CD4-positive, alpha-beta T cell treated with Interleukin-17A for 1 hour (primary cell): ENCODE data around the gene ASH1L.
"Not testable (repeated sequence)": the region's sequence is repeated elsewhere in the genome, so short reads cannot be mapped to it uniquely, and the experiment has no call there.

Experiments
- DNase-seq: peaks from one replicate; pipeline ENCODE4 v3.0.0-alpha.2; 2020

The ASH1L gene

GRCh38 chr1:155300553-155301329 is 261.9 kb downstream of the ASH1L start:
- no peak for DNase-seq

GRCh38 chr1:155300024-155300423 is 262.6 kb downstream of the ASH1L start:
- DNase-seq: no peak

GRCh38 chr1:155297384-155297783 is 265.2 kb downstream of the ASH1L start:
- no peak for DNase-seq

GRCh38 chr1:155296661-155297060 is 265.9 kb downstream of the ASH1L start:
- DNase-seq: no peak

GRCh38 chr1:155295942-155296267 is 266.7 kb downstream of the ASH1L start:
- no peak for DNase-seq

- no peak for DNase-seq
Observed at GRCh38 chr1:155295183-155295941, 267.2 kb downstream of the ASH1L start.

- DNase-seq: no peak
Observed at GRCh38 chr1:155294520-155295182, 268.0 kb downstream of the ASH1L start.

GRCh38 chr1:155293086-155293749 is 269.4 kb downstream of the ASH1L start:
- no peak for DNase-seq

- not testable (repeated sequence) for DNase-seq
Observed at GRCh38 chr1:155291006-155291405, 271.6 kb downstream of the ASH1L start.

- no peak for DNase-seq
Observed at GRCh38 chr1:155287987-155288543, 274.5 kb downstream of the ASH1L start.

GRCh38 chr1:155286544-155286943 is 276.1 kb downstream of the ASH1L start:
- no peak for DNase-seq

- no peak for DNase-seq
Observed at GRCh38 chr1:155285631-155286044, 277.0 kb downstream of the ASH1L start.
